Left ventricle myocardium inferior (tissue), 1 donor: ENCODE data around the gene B3GAT1. TPM values are rescaled to one million over a fixed set of nuclear protein-coding genes. Genes with fewer than 3 reads are reported as not detected.

Experiments used
- DNase-seq: peaks from one replicate; pipeline ENCODE4 v3.0.0-alpha.2; 2020
- H3K27ac ChIP-seq: fragments of 200-600 bp; replicated peaks from 2 replicates; pipeline ENCODE4 v1.8.0; 2021
- H3K27me3 ChIP-seq: fragments of 200-600 bp; 2 replicates; pipeline ENCODE4 v1.8.0; 2021; ENCODE audit warnings: low read depth
- H3K36me3 ChIP-seq: fragments of 200-600 bp; 2 replicates; pipeline ENCODE4 v1.8.0; 2021
- H3K4me1 ChIP-seq: fragments of 200-600 bp; 2 replicates; pipeline ENCODE4 v1.8.0; 2021
- H3K4me3 ChIP-seq: fragments of 200-600 bp; 2 replicates; pipeline ENCODE4 v1.8.0; 2021; ENCODE audit warnings: mild to moderate bottlenecking, moderate library complexity
- H3K9me3 ChIP-seq: fragments of 200-600 bp; replicated peaks from 2 replicates; pipeline ENCODE4 v1.8.0; 2021
- CTCF ChIP-seq: fragments of 200-600 bp; IDR thresholded peaks from 2 replicates; pipeline ENCODE4 v1.8.0; 2021; ENCODE audit warnings: antibody characterized with exemption, mild to moderate bottlenecking, borderline replicate concordance
- intact Hi-C: fragments of 100-400 bp; cut with micrococcal nuclease; formaldehyde crosslinking; loops from one replicate; pipeline ENCODE4 v1.11.0; 2022
- total RNA-seq: library from RNA; stranded (reverse); fragmentation: NEBNext Ultra II Directional; extraction: Animal tissue kit (Norgen Biotek cat#: 25700); gene quantifications from one replicate; pipeline ENCODE4 v1.2.1, GENCODE V29; 2021
- donor health status: DM: no; HTN: yes; CAD: no; lungs with severe emphysema.

Gene B3GAT1
- total RNA-seq, 1 donor from 2014 or later: 0.08 TPM

DNA sequence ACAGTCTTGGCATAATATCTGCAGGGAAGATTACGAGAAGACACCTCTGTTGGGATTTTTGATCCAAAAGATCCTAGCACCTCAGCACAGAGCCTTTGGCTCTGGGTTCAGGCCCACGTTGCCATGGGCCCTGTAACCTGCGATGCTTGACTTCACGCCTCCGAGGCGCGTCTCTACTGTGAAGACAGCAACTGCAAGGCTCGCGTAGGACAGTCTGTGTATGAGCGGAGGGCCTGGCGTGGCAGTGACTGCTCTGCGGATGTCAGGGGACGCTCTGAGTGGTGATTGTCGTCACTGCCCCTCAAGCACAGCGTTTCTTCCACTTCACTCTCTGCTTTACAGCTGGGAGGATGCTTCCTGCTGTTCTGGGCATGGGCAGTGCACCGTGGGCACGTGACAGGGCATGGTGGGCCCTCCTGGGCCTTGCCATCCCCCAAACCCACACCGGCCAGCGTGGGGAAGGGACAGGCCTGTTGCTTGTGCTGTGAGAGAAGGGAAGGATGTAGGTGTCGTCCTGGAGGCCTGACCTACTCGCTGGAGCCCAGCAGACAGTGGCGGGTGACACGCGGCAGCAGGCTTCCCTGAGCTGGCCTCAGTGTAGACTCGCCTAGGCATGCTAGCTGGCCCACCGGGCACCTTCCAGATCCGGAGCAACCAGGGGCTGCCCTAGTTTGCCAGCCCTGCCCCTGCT lies 53.7 kb downstream of the B3GAT1 start:
- H3K36me3 ChIP-seq: no peaks in the 10 kb centered on the region
- intact Hi-C loops: no loop called here
- TF ChIP-seq CTCF: no peak
- H3K27ac ChIP-seq: no peak overlapping the region
- H3K9me3 ChIP-seq: peaks cover 9% of the 10 kb centered on the region
- H3K4me3 ChIP-seq: no peak overlapping the region
- H3K27me3 ChIP-seq: peaks cover 86% of the 10 kb centered on the region
- DNase-seq: no peak
- no peaks in the 10 kb centered on the region for H3K4me1 ChIP-seq

DNA sequence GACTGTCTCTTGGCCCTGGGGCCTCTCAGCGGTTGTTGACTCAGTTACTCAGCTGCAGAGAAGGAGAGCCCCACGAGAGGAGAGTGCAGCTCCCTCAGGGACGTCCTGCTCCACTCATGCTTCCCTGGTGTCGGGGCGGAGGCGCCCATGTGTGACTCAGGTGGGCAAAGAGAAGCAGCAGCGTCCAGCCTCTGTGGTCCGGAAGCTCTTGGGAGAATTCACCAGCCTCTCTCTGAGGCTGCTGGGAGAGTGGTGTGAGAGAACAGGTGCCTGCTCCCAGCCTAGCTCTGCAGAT lies 54.5 kb downstream of the B3GAT1 start:
- intact Hi-C loops: no loop called here
- no peak for TF ChIP-seq CTCF
- no peak overlapping the region for H3K27ac ChIP-seq

DNA sequence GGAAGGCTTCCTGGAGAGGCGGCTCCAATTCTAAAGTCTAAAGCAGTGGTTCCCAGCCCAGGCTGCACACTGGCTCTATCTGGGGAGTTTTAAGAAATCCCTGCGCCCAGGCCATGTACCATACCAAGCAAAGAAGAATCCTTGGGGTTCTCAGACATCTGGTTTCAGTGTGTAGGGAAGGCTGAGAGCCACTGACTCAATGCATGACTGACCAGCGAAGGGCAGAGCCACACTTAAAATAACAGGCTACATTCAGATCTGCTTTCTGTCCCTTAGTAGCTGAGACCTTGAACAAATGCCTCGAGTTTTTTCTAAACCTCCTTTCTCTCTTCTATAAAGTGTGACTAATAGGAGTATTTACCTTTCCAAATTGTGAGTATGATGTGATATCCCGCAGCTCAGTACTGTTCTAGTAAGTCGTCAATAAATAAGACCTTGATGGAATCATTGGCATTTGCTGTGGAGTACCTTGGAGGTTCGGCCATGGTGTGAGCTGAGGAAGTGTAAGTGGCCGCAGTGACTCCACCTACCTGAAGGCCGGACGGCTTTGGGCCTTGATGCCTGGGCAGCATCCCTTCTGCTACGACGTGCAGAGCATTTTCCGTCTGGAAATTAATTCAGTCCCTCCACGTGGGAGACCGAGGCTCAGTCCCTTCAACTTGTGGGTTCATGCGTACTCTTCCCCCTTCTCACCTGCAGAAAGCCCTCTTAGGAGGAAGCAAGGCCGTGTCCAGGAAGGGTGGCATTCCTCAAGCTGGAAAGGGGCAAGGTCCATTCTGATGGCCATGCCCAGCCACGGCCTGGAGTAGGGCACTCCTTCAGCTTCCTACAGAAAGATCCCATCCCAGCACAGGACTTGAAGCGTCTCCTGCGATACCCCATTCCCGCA lies 55.1 kb downstream of the B3GAT1 start:
- no peak for DNase-seq
- no peak for TF ChIP-seq CTCF

More for the DNA sequence above, 54.5 kb downstream of the B3GAT1 start:
- peaks cover 86% of the 10 kb centered on the region for H3K27me3 ChIP-seq
- H3K4me1 ChIP-seq: no peaks in the 10 kb centered on the region
- no peaks in the 10 kb centered on the region for H3K36me3 ChIP-seq
- peaks cover 13% of the 10 kb centered on the region for H3K9me3 ChIP-seq
- no peak for DNase-seq
- H3K4me3 ChIP-seq: no peak overlapping the region

DNA sequence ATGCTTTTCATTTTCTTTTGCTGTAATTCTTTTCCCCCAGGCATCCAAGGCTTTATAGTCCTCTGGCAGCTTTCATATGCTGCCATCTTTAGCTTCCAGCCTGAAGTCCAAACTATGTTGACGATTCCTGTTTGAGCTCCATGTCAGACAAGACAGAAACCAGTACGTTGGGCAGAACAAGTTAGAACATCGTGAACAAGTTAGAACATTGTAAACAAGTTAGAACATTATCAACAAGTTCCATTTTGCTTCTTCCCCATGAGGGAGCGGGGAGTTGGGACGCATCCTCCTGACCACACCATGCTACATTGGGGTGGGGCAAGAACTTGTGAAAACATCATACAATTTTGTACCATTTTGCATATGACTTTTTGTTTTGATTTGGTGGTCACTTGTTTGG lies 56.4 kb downstream of the B3GAT1 start:
- H3K4me3 ChIP-seq: no peak overlapping the region
- intact Hi-C loops: no loop called here
- H3K36me3 ChIP-seq: no peaks in the 10 kb centered on the region
- peaks cover 68% of the 10 kb centered on the region for H3K27me3 ChIP-seq
- H3K4me1 ChIP-seq: no peaks in the 10 kb centered on the region
- H3K9me3 ChIP-seq: peaks cover 13% of the 10 kb centered on the region
- TF ChIP-seq CTCF: no peak
- DNase-seq: no peak
- H3K27ac ChIP-seq: no peak overlapping the region

More for the DNA sequence above, 55.1 kb downstream of the B3GAT1 start:
- Histone ChIP-seq H3K9me3 (peaks cover 13% of the 10 kb centered on the region), H3K27me3 (peaks cover 80% of the 10 kb centered on the region), H3K27ac (no peak overlapping the region), H3K4me3 (no peak overlapping the region), H3K36me3 (no peaks in the 10 kb centered on the region), H3K4me1 (no peaks in the 10 kb centered on the region)
- intact Hi-C loops: no loop called here

GRCh38 chr11:134355136-134355535 lies 56.9 kb downstream of the B3GAT1 start:
- no peak for TF ChIP-seq CTCF
- Histone ChIP-seq H3K27ac (no peak overlapping the region), H3K27me3 (peaks cover 65% of the 10 kb centered on the region), H3K36me3 (no peaks in the 10 kb centered on the region), H3K4me1 (no peaks in the 10 kb centered on the region), H3K4me3 (no peak overlapping the region), H3K9me3 (peaks cover 13% of the 10 kb centered on the region)
- intact Hi-C loops: no loop called here
- no peak for DNase-seq
